Transverse colon (tissue), 3 donors: ENCODE measurements around the gene SLC19A1.

Source experiments
- CTCF ChIP-seq, 5 experiments: fragments of 200-600 bp in 3 of 5; fragments of 450-650 bp in 2 of 5; sonication (generic) in 3 of 5; IDR thresholded peaks; 1 replicate in 2 of 5; 2 replicates in 3 of 5; pipeline ENCODE4 v1.5.1; 2016 to 2017; ENCODE audit warnings: antibody characterized with exemption in 5 of 5, inconsistent platforms in 3 of 5, mild to moderate bottlenecking in 2 of 5, moderate library complexity in 1 of 5
- POLR2A ChIP-seq: fragments of 450-650 bp; IDR thresholded peaks from one replicate; pipeline ENCODE4 v1.6.1; 2016; ENCODE audit warnings: antibody characterized with exemption, mild to moderate bottlenecking, moderate library complexity

- TF ChIP-seq CTCF (IDR thresholded peaks at IDR 0.05), result no peak
- no peak for TF ChIP-seq POLR2A
Measured at GRCh38 chr21:45490049-45490731, 52.0 kb downstream of the SLC19A1 start.
